Nucleus accumbens (tissue), 56 donors: ENCODE measurements around the gene EVI5.

Source experiments
- DNase-seq, 56 donors: peaks; one replicate each; lab custom pipeline; 2025; lab: John Stamatoyannopoulos, UW

Gene EVI5

GRCh38 chr1:92488832-92489231 lies 296.1 kb downstream of the EVI5 start:
- no peak for DNase-seq

GRCh38 chr1:92488416-92488815 lies 296.5 kb downstream of the EVI5 start:
- no peak for DNase-seq

- no peak for DNase-seq
Measured at GRCh38 chr1:92487078-92487605, 297.8 kb downstream of the EVI5 start.

- no peak for DNase-seq
Measured at GRCh38 chr1:92486251-92487077, 298.4 kb downstream of the EVI5 start, which contains the start of gene GFI1. TSS of gene GFI1 (minus strand) at chr1:92486925. CDS start at chr1:92483487, 3,438 bp downstream.

GRCh38 chr1:92485381-92486250 lies 299.3 kb downstream of the EVI5 start:
- no peak for DNase-seq

- peak in 1 of 56 donors; percentile 14 for DNase-seq
Measured at GRCh38 chr1:92484472-92485380, 300.2 kb downstream of the EVI5 start.

GRCh38 chr1:92483610-92484471 lies 301.1 kb downstream of the EVI5 start:
- DNase-seq = no peak

- DNase-seq = no peak
Measured at GRCh38 chr1:92482665-92483609, 302.0 kb downstream of the EVI5 start.

- DNase-seq = no peak
Measured at GRCh38 chr1:92481971-92482664, 302.8 kb downstream of the EVI5 start.

- DNase-seq = no peak
Measured at GRCh38 chr1:92481599-92481925, 303.3 kb downstream of the EVI5 start.

- no peak for DNase-seq
Measured at GRCh38 chr1:92480813-92481598, 303.9 kb downstream of the EVI5 start.

GRCh38 chr1:92480200-92480812 lies 304.6 kb downstream of the EVI5 start:
- no peak for DNase-seq

GRCh38 chr1:92479587-92479986 lies 305.3 kb downstream of the EVI5 start:
- DNase-seq = no peak

GRCh38 chr1:92478393-92478792 lies 306.5 kb downstream of the EVI5 start:
- no peak for DNase-seq

- DNase-seq = no peak
Measured at GRCh38 chr1:92476071-92476631, 308.8 kb downstream of the EVI5 start.

- no peak for DNase-seq
Measured at GRCh38 chr1:92475029-92475428, 309.9 kb downstream of the EVI5 start.
